ENCODE data around the gene SLC12A8. TPM values are rescaled to one million over a fixed set of nuclear protein-coding genes. Genes with fewer than 3 reads are reported as not detected.

The SLC12A8 gene
- total and polyA plus RNA-seq, 9 of the 15 experiments (the other 6 are each of a cell fraction or from before 2014, with no cell fraction given): 0.04 to 0.33 (median 0.09) TPM; not detected in 4

- TF ChIP-seq ZBTB11 (CRISPR knock-in tag; IDR thresholded peaks at IDR 0.05) (no peak), BACH1 (tag; IDR thresholded peaks at IDR 0.05) (no peak), ZNF431 (CRISPR knock-in tag; IDR thresholded peaks at IDR 0.05) (no peak), FOXP1 (CRISPR knock-in tag; IDR thresholded peaks at IDR 0.05) (no peak)
Measured at GRCh38 chr3:125126323-125126722, 86.2 kb downstream of the SLC12A8 start (continued).

GRCh38 chr3:125125821-125126245 lies 86.7 kb downstream of the SLC12A8 start:
- H2AFZ ChIP-seq (ENCODE audit: low read depth, low read length): no peak overlapping the region
- TF ChIP-seq TBL1XR1 (IDR thresholded peaks at IDR 0.05; ENCODE audit: low read length in 2 of 2) (peak in 1 of 2 experiments; percentile 43; a peak in 1 of 4 replicates), CHD4 (IDR thresholded peaks at IDR 0.05; ENCODE audit: insufficient read depth, insufficient replicate concordance, low read depth, low read length, poor library complexity, severe bottlenecking) (no peak), HMG20B (CRISPR knock-in tag; IDR thresholded peaks at IDR 0.05) (no peak), RBM39 (optimal IDR thresholded peaks at IDR 0.05; ENCODE audit: low read depth, low read length) (no peak), ZNF134 (CRISPR knock-in tag; conservative IDR thresholded peaks at IDR 0.05) (no peak), ZNF764 (CRISPR knock-in tag; IDR thresholded peaks at IDR 0.05; ENCODE audit: low read depth) (no peak), ZNF232 (CRISPR knock-in tag; IDR thresholded peaks at IDR 0.05) (no peak), USF2 (CRISPR knock-in tag; IDR thresholded peaks at IDR 0.05) (peak; percentile 19; the same call in 1 of the 2 replicates), ZNF589 (CRISPR knock-in tag; IDR thresholded peaks at IDR 0.05; ENCODE audit: low read depth) (no peak), BCOR (IDR thresholded peaks at IDR 0.05) (no peak), CTBP1 (IDR thresholded peaks at IDR 0.05; ENCODE audit: borderline replicate concordance) (peak; percentile 43; the same call in 1 of the 2 replicates), PHF20 (IDR thresholded peaks at IDR 0.05; ENCODE audit: partially characterized antibody) (no peak), TEAD4 (IDR thresholded peaks at IDR 0.05; ENCODE audit: low read length) (peak; percentile 44; the same call in 1 of the 2 replicates), TEAD4 (CRISPR knock-in tag; IDR thresholded peaks at IDR 0.05; ENCODE audit: borderline replicate concordance) (no peak), LARP7 (IDR thresholded peaks at IDR 0.05) (no peak)

More at GRCh38 chr3:125125821-125126245, 86.7 kb downstream of the SLC12A8 start:
- no peak overlapping the region for H3K27ac ChIP-seq (ENCODE audit: extremely low read depth, low read depth, low read length)
- no peaks in the 10 kb centered on the region for H4K20me1 ChIP-seq (replicated peaks; ENCODE audit: control insufficient read depth, insufficient read depth, low read length)
- in situ Hi-C loops (cut with MboI): no loop called here
- 2% methylated on average over 6 of the region's 6 CpGs for WGBS (ENCODE audit: insufficient coverage, low coverage, missing lambda C conversion rate)
- no peak overlapping the region for H3K9ac ChIP-seq (ENCODE audit: insufficient read depth in 1 of 2, low read depth in 2 of 2, low read length in 2 of 2)
- ATAC-seq: no peak
- POLR2A ChIA-PET: no interaction called here
- FAIRE-seq: no peak
- no peaks in the 10 kb centered on the region for H3K9me1 ChIP-seq (ENCODE audit: control insufficient read depth, insufficient read depth, low read length)
- H3K27me3 ChIP-seq (ENCODE audit: control insufficient read depth in 2 of 2, insufficient read depth in 2 of 2, low read length in 2 of 2): peaks cover 3 to 15% of the 10 kb centered on the region in 2 experiments; a peak in 2 of 5 replicates
- no TSS peak for BruUV-seq (replicated peaks)
- H3K36me3 ChIP-seq (ENCODE audit: control insufficient read depth, insufficient read depth, low read length): no peaks in the 10 kb centered on the region
- intact Hi-C loops (cut with micrococcal nuclease): no loop called here
- H3K4me1 ChIP-seq (replicated peaks in 1 of 2; ENCODE audit: control insufficient read depth in 2 of 2, insufficient read depth in 2 of 2, low read length in 2 of 2): peaks cover 0 to 5% of the 10 kb centered on the region in 2 experiments; a peak in 2 of 5 replicates
- H3K79me2 ChIP-seq (ENCODE audit: control insufficient read depth, insufficient read depth, low read length): no peaks in the 10 kb centered on the region
- CTCF ChIA-PET (ENCODE audit: low intra/inter-chr PET ratio): no interaction called here
- no peak overlapping the region for H3K4me3 ChIP-seq
- no peak overlapping the region for H3K4me2 ChIP-seq (ENCODE audit: insufficient read depth, low read length)
- no peaks in the 10 kb centered on the region for H3K9me3 ChIP-seq (replicated peaks; ENCODE audit: control insufficient read depth, insufficient read depth, low read depth, low read length)
- no peak for DNase-seq (ENCODE audit: extremely low read depth in 1 of 4, low spot score in 3 of 4)
